IPS-20b (cell line): Measurements from ENCODE around the gene TNMD.

Experiments
- H3K27ac ChIP-seq: one replicate; pipeline ENCODE4 v1.5.1; 2013; ENCODE audit warnings: low read length
- H3K27me3 ChIP-seq: 2 replicates; pipeline ENCODE4 v1.6.1; 2013; ENCODE audit warnings: mild to moderate bottlenecking, low read length, inconsistent platforms; ENCODE audit not compliant: insufficient read depth
- H3K36me3 ChIP-seq: 2 replicates; pipeline ENCODE4 v1.6.1; 2013; ENCODE audit warnings: low read depth, mild to moderate bottlenecking, inconsistent platforms, low read length, moderate library complexity; ENCODE audit not compliant: insufficient read depth
- H3K4me1 ChIP-seq: 2 replicates; pipeline ENCODE4 v1.6.1; 2013; ENCODE audit warnings: mild to moderate bottlenecking, control low read depth, inconsistent platforms, low read length, moderate library complexity; ENCODE audit not compliant: insufficient read depth
- H3K4me3 ChIP-seq: 2 replicates; pipeline ENCODE4 v1.5.1; 2013; ENCODE audit warnings: mild to moderate bottlenecking, low read length, inconsistent platforms
- H3K9ac ChIP-seq: 2 replicates; pipeline ENCODE4 v1.6.1; 2013; ENCODE audit warnings: low read depth, mild to moderate bottlenecking, inconsistent platforms, low read length, moderate library complexity
- H3K9me3 ChIP-seq: 2 replicates; pipeline ENCODE4 v1.6.1; 2013; ENCODE audit warnings: mild to moderate bottlenecking, low read depth, low read length, inconsistent platforms; ENCODE audit not compliant: insufficient read depth

TNMD gene

DNA sequence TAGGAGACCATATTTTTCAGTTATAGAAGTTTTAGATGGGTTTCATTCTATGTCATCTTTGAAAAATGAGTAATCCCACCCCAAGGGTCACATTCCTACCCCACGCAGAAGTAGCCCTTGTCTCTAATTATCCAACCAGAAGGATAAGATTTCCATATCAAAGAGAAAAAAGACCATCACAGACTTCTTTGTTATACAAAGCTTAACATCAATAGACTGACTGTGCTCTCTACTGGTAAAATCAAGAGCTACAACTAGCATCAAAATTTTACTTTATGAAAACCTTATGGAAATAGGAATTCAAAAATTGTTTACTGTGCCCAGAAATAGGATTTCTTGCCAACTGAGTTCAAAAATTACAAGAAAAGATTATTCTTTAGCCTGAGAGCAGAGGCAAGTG lies 24.9 kb downstream of the TNMD start:
- peak overlapping the region; percentile 18; the same call in 1 of the 2 replicates for H3K4me3 ChIP-seq
- no peaks in the 10 kb centered on the region for H3K9me3 ChIP-seq
- no peaks in the 10 kb centered on the region for H3K36me3 ChIP-seq
- H3K27ac ChIP-seq, result no peak overlapping the region
- H3K4me1 ChIP-seq, result peaks cover 5% of the 10 kb centered on the region; the same call in 1 of the 2 replicates
- no peak overlapping the region for H3K9ac ChIP-seq
- no peaks in the 10 kb centered on the region for H3K27me3 ChIP-seq

DNA sequence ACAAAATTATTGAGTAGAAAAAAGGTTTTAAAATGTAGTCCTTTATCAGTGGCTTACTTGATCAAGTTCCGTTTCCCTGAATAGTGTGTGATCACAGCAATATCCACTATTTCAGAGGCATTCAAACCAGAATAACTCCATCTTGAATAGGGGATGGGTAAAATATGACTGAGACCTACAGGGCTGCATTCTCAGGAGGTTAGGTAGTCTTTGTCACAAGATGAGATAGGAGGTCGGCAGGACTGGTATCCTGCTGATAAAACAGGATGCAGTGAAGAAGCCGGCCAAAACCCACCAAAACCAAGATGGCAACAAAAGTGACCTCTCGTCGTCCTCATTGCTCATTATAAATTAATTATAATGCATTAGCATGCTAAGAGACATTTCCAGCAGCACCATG lies 27.2 kb downstream of the TNMD start:
- H3K27ac ChIP-seq, result no peak overlapping the region
- no peak overlapping the region for H3K9ac ChIP-seq
- H3K4me3 ChIP-seq, result no peak overlapping the region
- H3K36me3 ChIP-seq, result no peaks in the 10 kb centered on the region
- no peaks in the 10 kb centered on the region for H3K27me3 ChIP-seq
- peaks cover 5% of the 10 kb centered on the region; the same call in 1 of the 2 replicates for H3K4me1 ChIP-seq
- no peaks in the 10 kb centered on the region for H3K9me3 ChIP-seq

DNA sequence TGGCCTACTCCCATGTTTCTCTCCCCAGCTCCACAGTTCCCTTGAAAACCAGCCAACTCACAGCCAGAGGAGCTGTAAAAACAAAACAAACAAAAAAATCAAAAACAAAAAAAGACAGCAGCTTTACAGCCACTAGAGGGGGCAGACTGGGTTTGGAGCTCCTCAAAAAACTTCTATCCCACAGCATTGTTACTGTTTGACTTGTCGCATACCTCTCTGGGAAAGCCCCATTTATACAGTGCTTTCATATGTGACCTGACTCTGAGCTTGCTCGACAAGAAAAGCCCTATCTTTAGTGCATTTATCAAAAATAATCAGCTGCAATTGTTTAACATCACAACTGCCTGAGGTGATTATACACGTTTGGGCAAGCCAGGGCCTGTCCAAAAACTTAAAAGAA lies 30.3 kb downstream of the TNMD start:
- Histone ChIP-seq H3K27ac (no peak overlapping the region), H3K36me3 (no peaks in the 10 kb centered on the region), H3K4me3 (no peak overlapping the region), H3K9ac (no peak overlapping the region), H3K9me3 (no peaks in the 10 kb centered on the region), H3K4me1 (peaks cover 2% of the 10 kb centered on the region; the same call in 1 of the 2 replicates), H3K27me3 (no peaks in the 10 kb centered on the region)

DNA sequence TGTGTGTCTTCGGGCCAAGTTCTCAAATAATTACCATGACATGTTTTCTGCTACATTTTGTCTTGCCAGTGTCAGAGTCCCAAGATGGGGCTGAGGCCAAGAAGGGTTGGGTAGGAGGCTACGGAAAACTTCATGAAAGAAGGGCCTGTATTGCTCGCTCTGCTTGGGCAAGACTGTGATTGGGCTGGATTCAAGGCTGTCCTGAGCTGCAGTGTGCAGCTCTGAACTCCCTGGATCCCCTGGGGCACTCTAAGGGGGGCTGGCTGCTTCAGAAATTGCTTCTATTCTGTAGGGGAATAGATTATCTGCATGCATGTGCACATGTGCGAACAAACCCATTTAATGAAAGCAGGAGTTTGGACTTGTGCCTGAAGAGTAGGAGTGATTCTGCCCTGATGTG lies 38.3 kb downstream of the TNMD start:
- no peaks in the 10 kb centered on the region for H3K36me3 ChIP-seq
- H3K4me1 ChIP-seq, result no peaks in the 10 kb centered on the region
- H3K4me3 ChIP-seq, result no peak overlapping the region
- no peaks in the 10 kb centered on the region for H3K27me3 ChIP-seq
- no peak overlapping the region for H3K9ac ChIP-seq
- H3K27ac ChIP-seq, result no peak overlapping the region
- H3K9me3 ChIP-seq, result no peaks in the 10 kb centered on the region

DNA sequence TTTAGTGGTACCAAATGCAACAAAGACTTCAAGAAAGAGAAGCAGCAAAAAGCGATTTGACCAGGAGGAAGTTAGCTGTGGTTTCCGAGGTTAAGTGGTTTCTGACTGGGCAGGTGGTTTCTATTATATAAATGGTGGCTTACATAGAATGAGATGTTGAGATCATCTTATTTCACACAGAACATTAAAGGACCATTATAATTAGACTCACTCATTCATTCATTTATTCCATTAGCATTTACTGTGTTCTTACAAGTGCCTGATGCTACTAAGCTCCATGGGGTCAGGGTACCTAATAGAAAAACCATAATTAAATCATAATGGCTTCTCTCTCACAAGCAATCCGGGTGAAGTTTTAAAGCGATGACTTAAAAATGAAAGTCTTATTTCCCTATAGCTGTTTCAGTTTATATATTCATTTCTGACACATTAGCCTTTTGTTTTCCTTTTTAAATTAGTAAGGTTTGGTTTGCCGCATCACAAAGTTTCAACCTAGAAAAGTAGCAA lies 41.3 kb downstream of the TNMD start:
- Histone ChIP-seq H3K4me3 (no peak overlapping the region), H3K36me3 (peaks cover 22% of the 10 kb centered on the region), H3K27ac (no peak overlapping the region), H3K9ac (no peak overlapping the region), H3K9me3 (no peaks in the 10 kb centered on the region), H3K4me1 (no peaks in the 10 kb centered on the region), H3K27me3 (no peaks in the 10 kb centered on the region)

DNA sequence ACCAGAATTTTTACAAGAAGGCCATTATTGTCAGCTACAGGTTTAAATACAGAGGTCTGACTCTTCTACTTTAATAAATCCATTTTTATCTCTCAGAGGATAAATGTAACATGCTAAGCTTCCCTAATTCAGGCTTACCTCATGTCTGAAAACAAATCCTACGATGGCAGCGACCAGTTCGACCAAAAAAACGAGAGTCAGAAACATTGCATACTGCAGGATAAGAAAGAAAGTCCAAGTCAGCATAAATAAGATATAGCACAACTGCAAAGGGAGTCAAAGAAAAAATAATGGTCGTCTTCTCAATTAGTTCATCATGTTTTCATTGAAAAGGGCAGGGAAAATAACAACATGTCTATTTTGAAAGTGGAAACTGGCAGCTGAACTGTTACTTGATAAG lies 50.3 kb downstream of the TNMD start:
- Histone ChIP-seq H3K9me3 (no peaks in the 10 kb centered on the region), H3K4me1 (0 out of 2 replicates have a peak, but pooled peaks cover 4% of the 10 kb centered on the region), H3K9ac (peak overlapping the region; percentile 94; the same call in 1 of the 2 replicates), H3K27me3 (no peaks in the 10 kb centered on the region), H3K27ac (no peak overlapping the region), H3K4me3 (peak overlapping the region; percentile 89), H3K36me3 (peaks cover 46% of the 10 kb centered on the region)

DNA sequence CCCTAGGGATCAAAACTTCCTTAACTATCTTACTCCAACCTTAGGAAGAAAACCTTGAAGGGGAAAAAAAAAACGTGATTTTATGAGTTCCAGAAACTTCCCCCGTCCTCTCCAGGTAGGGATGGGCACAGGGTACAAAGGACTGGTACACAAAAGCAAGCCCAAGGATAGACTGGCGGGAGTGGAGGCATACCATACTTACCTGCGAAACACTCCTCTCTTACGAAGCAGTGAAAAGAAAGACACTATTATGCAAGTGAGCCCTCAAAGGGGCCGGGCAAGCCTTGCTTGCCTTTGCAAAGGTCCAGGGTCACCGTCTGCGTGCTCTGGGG lies 51.2 kb downstream of the TNMD start:
- 0 out of 2 replicates have a peak, but pooled peaks cover 4% of the 10 kb centered on the region for H3K4me1 ChIP-seq
- H3K36me3 ChIP-seq, result peaks cover 37% of the 10 kb centered on the region
- peak overlapping the region; percentile 65 for H3K27ac ChIP-seq
- H3K9me3 ChIP-seq, result no peaks in the 10 kb centered on the region
- peak overlapping the region; percentile 89 for H3K4me3 ChIP-seq
- H3K27me3 ChIP-seq, result no peaks in the 10 kb centered on the region
- peak overlapping the region; percentile 94 for H3K9ac ChIP-seq

DNA sequence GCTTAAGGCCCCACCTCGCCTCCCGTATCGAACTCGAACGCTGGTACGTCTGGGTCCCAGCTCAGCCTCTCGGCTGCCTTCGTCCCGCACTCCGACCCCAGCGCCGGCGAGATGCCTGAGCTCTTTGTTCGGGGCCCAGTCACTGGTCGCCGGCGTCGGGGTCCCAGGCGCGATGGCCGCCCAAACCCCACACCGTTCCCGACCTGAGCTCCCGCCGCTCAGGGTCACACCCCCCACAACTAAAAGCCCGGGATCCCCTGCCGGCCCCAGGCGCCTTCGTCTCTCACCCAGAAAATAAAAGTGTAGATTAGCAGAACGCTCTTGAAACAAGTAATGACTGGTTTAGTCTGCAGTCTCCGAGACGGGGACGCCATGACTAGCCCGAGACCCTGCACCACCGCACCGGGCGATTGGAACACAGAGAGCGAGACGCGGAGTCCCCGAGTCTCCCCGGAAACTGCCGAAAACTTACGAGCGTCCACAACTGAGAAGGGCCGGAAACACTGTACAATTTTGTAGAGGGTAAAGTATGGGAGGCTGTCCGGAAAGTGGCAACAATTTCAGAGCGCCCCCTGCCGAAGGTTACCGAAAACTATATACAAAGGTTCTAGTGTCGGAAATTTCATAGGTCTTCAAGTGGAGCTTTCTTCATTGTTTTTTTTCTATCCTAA lies 51.7 kb downstream of the TNMD start, which contains the start of gene TSPAN6:
TSPAN6 (minus strand) TSS at position 486 of the 671 bp plus-strand sequence; CDS start at position 374, 112 bp downstream.
- Histone ChIP-seq H3K9me3 (no peaks in the 10 kb centered on the region), H3K27ac (peak within 1 kb of the TSS; percentile 65), H3K27me3 (no peaks in the 10 kb centered on the region), H3K9ac (peak within 1 kb of the TSS; percentile 94), H3K4me1 (0 out of 2 replicates have a peak, but pooled peaks cover 4% of the 10 kb centered on the region), H3K4me3 (peak within 1 kb of the TSS; percentile 89), H3K36me3 (peaks cover 33% of the 10 kb centered on the region)

DNA sequence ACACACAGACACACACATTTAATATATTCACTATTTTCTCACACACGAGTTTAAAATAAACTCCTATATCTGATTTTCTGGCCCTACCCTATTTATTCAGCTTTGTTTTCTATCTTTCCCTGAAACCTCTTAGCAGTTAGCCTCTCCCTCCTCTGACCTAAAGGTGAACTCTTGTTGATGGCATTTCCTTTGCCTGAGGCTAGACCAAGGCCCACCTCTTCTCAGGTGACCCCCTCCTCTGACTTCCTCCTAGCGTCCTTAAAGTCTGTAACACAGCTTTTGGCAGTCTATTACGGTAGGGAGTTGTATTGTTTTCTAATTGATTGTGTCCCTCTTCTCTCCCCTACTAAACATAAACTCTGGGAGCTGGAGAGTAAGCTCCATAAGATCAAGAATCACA lies 57.6 kb downstream of the TNMD start:
- H3K4me1 ChIP-seq, result peaks cover 5% of the 10 kb centered on the region; the same call in 1 of the 2 replicates
- no peaks in the 10 kb centered on the region for H3K27me3 ChIP-seq
- H3K4me3 ChIP-seq, result no peak overlapping the region
- H3K9me3 ChIP-seq, result no peaks in the 10 kb centered on the region
- H3K36me3 ChIP-seq, result no peaks in the 10 kb centered on the region
- H3K9ac ChIP-seq, result no peak overlapping the region
- no peak overlapping the region for H3K27ac ChIP-seq

DNA sequence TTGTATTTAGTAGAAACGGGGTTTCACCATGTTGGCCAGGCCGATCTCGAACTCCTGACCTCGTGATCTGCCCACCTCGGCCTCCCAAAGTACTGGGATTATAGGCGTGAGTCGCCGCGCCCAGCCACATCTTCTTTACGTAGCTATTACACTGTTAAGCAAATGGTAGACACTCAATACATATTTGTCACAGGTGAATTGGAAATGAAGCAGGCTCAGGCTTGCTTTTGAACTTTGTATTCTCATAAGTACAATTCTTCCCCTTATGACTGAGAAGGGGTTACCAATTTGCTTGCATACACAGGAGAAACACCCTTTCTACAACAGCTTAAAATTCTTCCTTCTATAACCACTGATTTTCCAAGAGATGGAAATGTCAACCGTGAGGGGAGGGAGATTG lies 58.5 kb downstream of the TNMD start:
- H3K27me3 ChIP-seq, result no peaks in the 10 kb centered on the region
- H3K27ac ChIP-seq, result no peak overlapping the region
- H3K36me3 ChIP-seq, result no peaks in the 10 kb centered on the region
- H3K4me3 ChIP-seq, result no peak overlapping the region
- no peak overlapping the region for H3K9ac ChIP-seq
- no peaks in the 10 kb centered on the region for H3K9me3 ChIP-seq
- H3K4me1 ChIP-seq, result peaks cover 5% of the 10 kb centered on the region; the same call in 1 of the 2 replicates

DNA sequence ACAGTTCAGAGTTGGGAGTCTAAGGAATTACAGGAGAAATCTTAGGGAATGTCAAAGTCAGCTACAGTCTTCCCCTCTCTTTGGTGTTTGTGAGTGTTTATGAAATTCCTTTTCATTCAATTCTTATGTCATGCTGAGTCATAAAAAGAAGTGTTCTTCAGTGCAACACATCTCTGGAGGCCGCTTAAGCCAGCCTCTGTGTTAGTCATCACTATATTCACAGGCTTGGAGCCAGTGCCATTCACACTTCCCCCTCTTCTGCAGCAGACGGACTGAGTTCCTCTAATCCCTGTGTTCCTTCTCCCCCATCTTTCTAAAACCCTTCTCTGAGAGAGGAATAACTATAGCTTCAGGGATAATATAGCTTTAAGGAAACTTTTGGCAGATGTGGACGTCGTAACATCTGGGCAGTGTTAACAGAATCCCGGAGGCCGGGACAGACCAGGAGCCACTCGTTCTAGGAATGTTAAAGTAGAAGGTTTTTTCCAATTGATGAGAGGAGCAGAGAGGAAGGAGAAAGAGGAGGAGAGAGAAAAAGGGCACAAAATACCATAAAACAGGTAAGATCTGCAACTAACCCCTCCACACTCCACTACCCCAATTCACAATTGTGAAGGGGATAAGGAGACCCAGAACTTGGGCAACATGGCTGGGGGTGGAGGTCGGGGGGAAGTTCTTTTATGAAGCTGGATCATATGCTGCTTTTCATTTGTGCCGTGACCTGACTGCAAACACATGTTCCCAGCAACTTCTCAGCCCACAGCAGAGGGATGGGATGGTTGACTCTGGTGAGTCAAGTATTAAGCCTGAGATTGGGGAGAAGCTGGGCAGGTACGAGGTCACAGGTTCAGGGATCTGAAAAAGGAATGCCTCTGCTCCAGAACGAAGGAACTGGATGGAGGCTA lies 59.5 kb downstream of the TNMD start, which contains the start of gene SRPX2:
SRPX2 (plus strand) TSS at position 244 of the 905 bp plus-strand sequence. CDS start 2,124 bp downstream, outside the sequence.
- Histone ChIP-seq H3K36me3 (no peaks in the 10 kb centered on the region), H3K4me1 (peaks cover 5% of the 10 kb centered on the region; the same call in 1 of the 2 replicates), H3K4me3 (no peak within 1 kb of the TSS), H3K27me3 (no peaks in the 10 kb centered on the region), H3K27ac (no peak within 1 kb of the TSS), H3K9me3 (no peaks in the 10 kb centered on the region), H3K9ac (no peak within 1 kb of the TSS)
